ENCODE results near the gene CPED1. TPM values are rescaled to one million over a fixed set of nuclear protein-coding genes. Genes with fewer than 3 reads are reported as not detected.

Gene CPED1
- total RNA-seq, 1 donor from 2014 or later, result 4.3 TPM

GRCh38 chr7:120993553-120994191 is 5.2 kb downstream of the CPED1 start:
- peaks cover 11% of the 10 kb centered on the region for H3K4me1 Mint-ChIP-seq
- H3K27ac Mint-ChIP-seq (ENCODE audit: unreplicated experiment), result no peak overlapping the region
- no peak for DNase-seq (ENCODE audit: low read depth, low spot score)
- H3K27me3 Mint-ChIP-seq (ENCODE audit: low read depth), result peaks cover 25% of the 10 kb centered on the region
- no peaks in the 10 kb centered on the region for H3K36me3 Mint-ChIP-seq (ENCODE audit: low read depth)
- TF ChIP-seq CTCF (conservative IDR thresholded peaks at IDR 0.05), result no peak
- no peak overlapping the region for H3K4me3 Mint-ChIP-seq
- no peaks in the 10 kb centered on the region for H3K9me3 Mint-ChIP-seq

- no peak for TF ChIP-seq CTCF (conservative IDR thresholded peaks at IDR 0.05)
- H3K36me3 Mint-ChIP-seq (ENCODE audit: low read depth), result no peaks in the 10 kb centered on the region
- H3K27ac Mint-ChIP-seq (ENCODE audit: unreplicated experiment), result no peak overlapping the region
- H3K9me3 Mint-ChIP-seq, result no peaks in the 10 kb centered on the region
- H3K4me3 Mint-ChIP-seq, result no peak overlapping the region
- H3K4me1 Mint-ChIP-seq, result peaks cover under 1% of the 10 kb centered on the region
- H3K27me3 Mint-ChIP-seq (ENCODE audit: low read depth), result peaks cover 14% of the 10 kb centered on the region
- no peak for DNase-seq (ENCODE audit: low read depth, low spot score)
Measured at GRCh38 chr7:120994512-120995410, 6.2 kb downstream of the CPED1 start.

- Mint-ChIP-seq H3K9me3 (no peaks in the 10 kb centered on the region), H3K36me3 (ENCODE audit: low read depth) (no peaks in the 10 kb centered on the region), H3K27ac (ENCODE audit: unreplicated experiment) (no peak overlapping the region), H3K27me3 (ENCODE audit: low read depth) (peaks cover 6% of the 10 kb centered on the region), H3K4me3 (no peak overlapping the region), H3K4me1 (no peaks in the 10 kb centered on the region)
- TF ChIP-seq CTCF (conservative IDR thresholded peaks at IDR 0.05), result no peak
- no peak for DNase-seq (ENCODE audit: low read depth, low spot score)
Measured at GRCh38 chr7:120995654-120996053, 7.1 kb downstream of the CPED1 start.

GRCh38 chr7:120996333-120996987 is 7.9 kb downstream of the CPED1 start:
- no peak for DNase-seq (ENCODE audit: low read depth, low spot score)
- Mint-ChIP-seq H3K27ac (ENCODE audit: unreplicated experiment) (no peak overlapping the region), H3K36me3 (ENCODE audit: low read depth) (no peaks in the 10 kb centered on the region), H3K4me1 (no peaks in the 10 kb centered on the region), H3K27me3 (ENCODE audit: low read depth) (peaks cover 3% of the 10 kb centered on the region), H3K9me3 (no peaks in the 10 kb centered on the region), H3K4me3 (no peak overlapping the region)
- TF ChIP-seq CTCF (conservative IDR thresholded peaks at IDR 0.05), result no peak

- no peaks in the 10 kb centered on the region for H3K4me1 Mint-ChIP-seq
Measured at GRCh38 chr7:120996988-120997345, 8.5 kb downstream of the CPED1 start.

More at GRCh38 chr7:120996988-120997345, 8.5 kb downstream of the CPED1 start:
- DNase-seq (ENCODE audit: low read depth, low spot score), result no peak
- Mint-ChIP-seq H3K27ac (ENCODE audit: unreplicated experiment) (no peak overlapping the region), H3K27me3 (ENCODE audit: low read depth) (no peaks in the 10 kb centered on the region), H3K9me3 (no peaks in the 10 kb centered on the region), H3K36me3 (ENCODE audit: low read depth) (no peaks in the 10 kb centered on the region), H3K4me3 (no peak overlapping the region)
- TF ChIP-seq CTCF (conservative IDR thresholded peaks at IDR 0.05), result no peak
